ENCODE data around the gene IFT80. TPM values are rescaled to one million over a fixed set of nuclear protein-coding genes. Genes with fewer than 3 reads are reported as not detected.

The IFT80 gene
- total RNA-seq, 1 experiment from 2014 or later: 26.3 TPM

- no peak for ATAC-seq
These were observed 5.0 kb downstream of the IFT80 start for GRCh38 chr3:160394009-160394392.

GRCh38 chr3:160393346-160394008, 5.5 kb downstream of the IFT80 start:
- intact Hi-C loops (cut with micrococcal nuclease): no loop called here
- DNase-seq (ENCODE audit: low read depth, low spot score) (no peak), ATAC-seq (no peak)
- Histone ChIP-seq H3K9me3 (ENCODE audit: control insufficient read depth in 1 of 2, insufficient read depth in 1 of 2, low read depth in 1 of 2, low read length in 2 of 2) (no peaks in the 10 kb centered on the region), H2AFZ (ENCODE audit: low read depth, low read length, poor library complexity, severe bottlenecking) (no peak overlapping the region), H3K36me3 (ENCODE audit: control insufficient read depth in 1 of 2, insufficient read depth in 2 of 2, low read length in 2 of 2) (no peaks in the 10 kb centered on the region), H3K4me2 (ENCODE audit: low read length) (no peak overlapping the region), H3K27ac (ENCODE audit: low read depth, low read length) (no peak overlapping the region), H3K9ac (ENCODE audit: low read length) (no peak overlapping the region), H3K27me3 (ENCODE audit: insufficient read depth, low read length) (no peaks in the 10 kb centered on the region), H3K9me2 (ENCODE audit: insufficient read depth) (no peaks in the 10 kb centered on the region), H3K4me3 (replicated peaks in 1 of 2; ENCODE audit: low read depth in 1 of 2, low read length in 2 of 2) (no peak overlapping the region), H4K20me1 (ENCODE audit: insufficient read depth) (no peaks in the 10 kb centered on the region), H3K4me1 (ENCODE audit: control insufficient read depth in 1 of 2, insufficient read depth in 2 of 2, low read length in 2 of 2) (peaks cover 5 to 15% of the 10 kb centered on the region in 2 experiments; a peak in 3 of 4 replicates), H3K79me2 (ENCODE audit: insufficient read depth, low read length) (peaks cover 47% of the 10 kb centered on the region)
- RAD21 ChIA-PET (ENCODE audit: low non-redundant PET in 1 of 2, low total read pairs in 2 of 2, uncharacterized antibody in 2 of 2, unreplicated experiment in 2 of 2): no interaction called here
- BruUV-seq (replicated peaks): no TSS peak
- TF ChIP-seq JUND (IDR thresholded peaks at IDR 0.05): no peak
- TF ChIP-seq ZFX (IDR thresholded peaks at IDR 0.05): no peak
- TF ChIP-seq MAX (IDR thresholded peaks at IDR 0.05): no peak
- TF ChIP-seq CTCF (IDR thresholded peaks at IDR 0.05 in 2 of 3, conservative IDR thresholded peaks at IDR 0.05 in 1 of 3; ENCODE audit: borderline replicate concordance in 1 of 3, insufficient read depth in 1 of 3, low read depth in 2 of 3, low read length in 2 of 3): no peak
- TF ChIP-seq EGR1 (IDR thresholded peaks at IDR 0.05; ENCODE audit: low read depth): no peak
- TF ChIP-seq ATF3 (IDR thresholded peaks at IDR 0.05): no peak
- no peak for TF ChIP-seq EZH2 (IDR thresholded peaks at IDR 0.05)
- no peak for TF ChIP-seq REST (IDR thresholded peaks at IDR 0.05; ENCODE audit: low read depth)
- TF ChIP-seq CBX3 (IDR thresholded peaks at IDR 0.05; ENCODE audit: low read depth): no peak
- POLR2A ChIA-PET: no interaction called here
- CTCF ChIA-PET: no interaction called here

More at GRCh38 chr3:160394009-160394392, 5.0 kb downstream of the IFT80 start:
- Histone ChIP-seq H3K4me1 (ENCODE audit: control insufficient read depth in 1 of 2, insufficient read depth in 2 of 2, low read length in 2 of 2) (peaks cover 5 to 15% of the 10 kb centered on the region in 2 experiments; a peak in 3 of 4 replicates), H2AFZ (ENCODE audit: low read depth, low read length, poor library complexity, severe bottlenecking) (no peak overlapping the region), H3K79me2 (ENCODE audit: insufficient read depth, low read length) (peaks cover 51% of the 10 kb centered on the region), H3K4me2 (ENCODE audit: low read length) (no peak overlapping the region), H3K27me3 (ENCODE audit: insufficient read depth, low read length) (no peaks in the 10 kb centered on the region), H3K9me3 (ENCODE audit: control insufficient read depth in 1 of 2, insufficient read depth in 1 of 2, low read depth in 1 of 2, low read length in 2 of 2) (no peaks in the 10 kb centered on the region), H4K20me1 (ENCODE audit: insufficient read depth) (no peaks in the 10 kb centered on the region), H3K4me3 (replicated peaks in 1 of 2; ENCODE audit: low read depth in 1 of 2, low read length in 2 of 2) (no peak overlapping the region), H3K9me2 (ENCODE audit: insufficient read depth) (no peaks in the 10 kb centered on the region), H3K36me3 (ENCODE audit: control insufficient read depth in 1 of 2, insufficient read depth in 2 of 2, low read length in 2 of 2) (no peaks in the 10 kb centered on the region), H3K9ac (ENCODE audit: low read length) (no peak overlapping the region), H3K27ac (ENCODE audit: low read depth, low read length) (no peak overlapping the region)
- TF ChIP-seq TCF7L2 (IDR thresholded peaks at IDR 0.05; ENCODE audit: borderline replicate concordance, extremely low read depth, insufficient read depth, insufficient read length) (no peak), ZFX (IDR thresholded peaks at IDR 0.05) (no peak), JUND (IDR thresholded peaks at IDR 0.05) (no peak), SRF (IDR thresholded peaks at IDR 0.05; ENCODE audit: low read depth) (no peak), SP1 (IDR thresholded peaks at IDR 0.05; ENCODE audit: low read depth) (no peak)
- ChIA-PET POLR2A (no interaction called here), CTCF (no interaction called here), RAD21 (ENCODE audit: low non-redundant PET in 1 of 2, low total read pairs in 2 of 2, uncharacterized antibody in 2 of 2, unreplicated experiment in 2 of 2) (no interaction called here)
- BruUV-seq (replicated peaks): no TSS peak
- intact Hi-C loops (cut with micrococcal nuclease): no loop called here
- DNase-seq (ENCODE audit: low read depth, low spot score): no peak

All from HCT116 (cell line).